Measurements from ENCODE around the gene DEFB132.

The DEFB132 gene

GRCh38 chr20:266596-267562 is 9.4 kb downstream of the DEFB132 start:
- FAIRE-seq: no peak

GRCh38 chr20:270517-270916 is 13.0 kb downstream of the DEFB132 start:
- no peak for FAIRE-seq

GRCh38 chr20:271069-271468 is 13.5 kb downstream of the DEFB132 start:
- no peak for FAIRE-seq

- FAIRE-seq: no peak
Measured at GRCh38 chr20:271528-271927, 14.0 kb downstream of the DEFB132 start.

GRCh38 chr20:272718-273117 is 15.2 kb downstream of the DEFB132 start:
- no peak for FAIRE-seq

GRCh38 chr20:273884-274283 is 16.4 kb downstream of the DEFB132 start:
- FAIRE-seq: no peak

GRCh38 chr20:275791-276190 is 18.3 kb downstream of the DEFB132 start:
- FAIRE-seq: no peak

GRCh38 chr20:276620-277495 is 19.3 kb downstream of the DEFB132 start:
- FAIRE-seq: no peak

- FAIRE-seq: no peak
Measured at GRCh38 chr20:277496-277781, 19.9 kb downstream of the DEFB132 start.

GRCh38 chr20:278181-278580 is 20.7 kb downstream of the DEFB132 start:
- FAIRE-seq: no peak

- no peak for FAIRE-seq
Measured at GRCh38 chr20:278607-279571, 21.4 kb downstream of the DEFB132 start.

- FAIRE-seq: no peak
Measured at GRCh38 chr20:284172-284571, 26.6 kb downstream of the DEFB132 start.

- FAIRE-seq: no peak
Measured at GRCh38 chr20:286508-286907, 29.0 kb downstream of the DEFB132 start.

- FAIRE-seq: no peak
Measured at GRCh38 chr20:288956-289692, 31.6 kb downstream of the DEFB132 start.

GRCh38 chr20:289693-290083 is 32.2 kb downstream of the DEFB132 start:
- no peak for FAIRE-seq

- FAIRE-seq: peak; percentile 67
Measured at GRCh38 chr20:290084-290831, 32.7 kb downstream of the DEFB132 start, which contains the start of gene C20orf96. TSS of gene C20orf96 (minus strand) at chr20:290750. CDS start at chr20:290610, 140 bp downstream.

- FAIRE-seq: no peak
Measured at GRCh38 chr20:294602-295001, 37.1 kb downstream of the DEFB132 start.

GRCh38 chr20:295804-296203 is 38.3 kb downstream of the DEFB132 start:
- FAIRE-seq: no peak

GRCh38 chr20:297098-297924 is 39.8 kb downstream of the DEFB132 start, which contains the start of gene ZCCHC3:
TSS of gene ZCCHC3 (plus strand) at chr20:297570. CDS start at chr20:297587, 17 bp downstream.
- FAIRE-seq: peak; percentile 74

Measured in endometrium (tissue), 2 donors.